ENCODE data around the gene SMAD6.
A peak's percentile ranks its signal among the peaks of the same experiment; 100 is the strongest.

The SMAD6 gene

DNA sequence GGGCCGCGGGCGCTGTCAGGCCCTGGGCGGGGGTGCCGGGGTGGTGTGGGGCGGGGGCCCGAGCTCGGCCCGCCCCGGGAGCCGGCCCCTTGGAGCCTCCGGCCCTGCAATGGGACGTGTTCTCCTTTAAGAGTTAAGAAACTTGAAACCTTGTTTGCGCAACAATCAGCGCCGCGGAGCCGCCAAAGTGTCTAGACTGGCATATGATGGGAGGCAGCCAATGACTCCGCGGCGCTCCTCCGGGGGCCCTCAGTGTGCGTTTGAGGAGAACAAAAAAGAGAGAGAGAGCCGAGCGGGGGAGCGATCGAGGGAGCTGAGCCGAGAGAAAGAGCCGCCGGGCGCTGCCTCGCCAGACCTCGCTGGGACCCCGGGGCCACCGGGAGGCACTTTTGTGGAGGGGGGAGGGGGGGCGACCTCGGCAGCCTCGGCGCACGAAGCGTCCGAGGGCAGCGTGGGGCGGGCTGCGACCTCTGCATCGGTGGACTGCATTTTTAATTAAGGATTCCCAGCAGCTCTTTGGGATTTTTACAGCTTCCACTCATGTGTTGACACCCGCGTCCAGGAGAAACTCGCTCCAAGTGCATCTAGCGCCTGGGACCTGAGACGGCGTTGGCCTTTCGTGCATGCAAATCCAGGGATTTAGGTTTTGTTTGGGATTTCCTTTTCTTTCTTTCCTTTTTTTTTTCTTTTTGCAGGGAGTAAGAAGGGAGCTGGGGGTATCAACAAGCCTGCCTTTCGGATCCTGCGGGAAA lies at the start of gene SMAD6:
Gene SMAD6, plus strand, starts transcription at position 202 of the 752 bp plus-strand sequence. CDS start 1,023 bp downstream, outside the sequence.
- DNase-seq (ENCODE audit: low read depth in 2 of 2, low spot score in 1 of 2) = peak; percentile 26 to 36

DNA sequence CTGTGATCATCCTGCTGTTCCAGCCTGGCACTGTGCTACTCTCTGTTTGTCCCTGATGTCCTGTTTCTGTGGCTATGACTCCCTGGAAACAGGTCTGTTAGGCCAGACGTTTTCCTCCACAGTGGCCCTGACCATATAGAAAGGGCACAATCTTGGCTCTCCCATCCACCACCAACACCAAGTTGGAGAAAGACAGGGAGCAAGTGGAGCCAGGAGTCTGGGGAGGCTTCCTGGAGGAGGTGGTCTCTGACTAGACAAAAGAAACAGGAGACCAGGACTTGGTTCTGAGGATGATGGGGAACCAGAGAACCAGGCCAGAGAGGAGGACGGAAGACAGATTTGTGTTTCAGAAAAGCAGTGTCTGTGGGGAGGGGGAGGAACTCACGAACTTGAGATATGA lies 49.2 kb upstream of the SMAD6 start:
- no peak for DNase-seq (ENCODE audit: low read depth in 2 of 2, low spot score in 1 of 2)

DNA sequence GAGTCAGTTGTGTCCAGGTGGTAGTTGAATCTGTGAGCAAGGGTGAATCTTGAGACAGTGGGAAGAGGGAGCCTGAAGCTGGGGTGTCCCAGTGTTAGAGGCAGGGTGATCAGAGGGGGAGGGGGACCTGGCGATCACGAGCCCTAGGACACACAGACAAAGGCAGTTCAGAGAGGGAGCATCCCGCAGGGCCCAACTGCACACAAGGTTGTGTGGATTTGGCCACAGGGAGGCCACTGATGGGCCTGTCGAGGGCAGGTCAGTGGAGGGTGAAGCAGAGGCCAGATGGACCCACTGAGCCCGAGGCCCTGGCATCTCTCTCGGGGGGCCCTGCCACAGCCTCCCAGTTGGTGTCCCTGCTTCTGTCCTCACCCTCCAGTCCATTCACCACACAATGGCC lies 48.6 kb upstream of the SMAD6 start:
- DNase-seq (ENCODE audit: low read depth in 2 of 2, low spot score in 1 of 2) = no peak

DNA sequence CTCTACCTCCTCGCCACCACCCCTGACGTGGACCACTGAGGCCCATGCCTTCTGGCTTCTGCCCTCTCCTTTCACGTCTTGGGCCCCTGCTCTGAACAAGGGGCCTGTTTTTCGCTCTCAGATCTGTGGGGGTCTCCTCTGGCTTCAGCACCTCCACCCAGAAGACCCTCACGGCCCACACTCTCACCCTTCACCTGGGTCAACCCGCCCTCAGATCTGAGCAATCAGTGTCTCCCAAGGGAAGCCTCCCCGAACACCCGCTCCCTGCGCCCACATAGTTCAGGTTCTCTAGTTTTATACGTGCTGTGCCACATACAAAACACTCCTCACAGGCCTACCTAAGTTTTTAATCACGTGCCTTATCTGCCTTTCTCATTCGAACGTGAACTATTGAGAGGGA lies 48.2 kb upstream of the SMAD6 start:
- DNase-seq (ENCODE audit: low read depth in 2 of 2, low spot score in 1 of 2) = no peak

DNA sequence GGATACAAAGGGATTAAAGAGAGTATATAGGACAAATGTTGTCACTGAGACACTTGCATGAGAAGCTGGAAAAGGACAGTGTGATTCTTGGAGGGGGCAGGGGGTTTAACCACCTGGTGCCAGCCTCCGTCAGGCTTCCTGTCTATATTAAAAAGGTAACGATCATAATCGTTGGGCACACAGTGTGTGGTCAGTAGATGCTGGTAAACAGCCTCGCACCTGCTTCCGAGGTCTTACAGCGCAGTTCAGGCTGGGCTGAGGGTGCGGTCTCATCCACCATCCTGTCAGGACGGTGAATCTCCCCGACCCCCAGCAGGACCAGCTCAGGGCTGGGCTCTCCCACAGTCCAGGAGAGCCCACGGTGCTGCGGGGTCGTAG lies 47.7 kb upstream of the SMAD6 start:
- no peak for DNase-seq (ENCODE audit: low read depth in 2 of 2, low spot score in 1 of 2)

DNA sequence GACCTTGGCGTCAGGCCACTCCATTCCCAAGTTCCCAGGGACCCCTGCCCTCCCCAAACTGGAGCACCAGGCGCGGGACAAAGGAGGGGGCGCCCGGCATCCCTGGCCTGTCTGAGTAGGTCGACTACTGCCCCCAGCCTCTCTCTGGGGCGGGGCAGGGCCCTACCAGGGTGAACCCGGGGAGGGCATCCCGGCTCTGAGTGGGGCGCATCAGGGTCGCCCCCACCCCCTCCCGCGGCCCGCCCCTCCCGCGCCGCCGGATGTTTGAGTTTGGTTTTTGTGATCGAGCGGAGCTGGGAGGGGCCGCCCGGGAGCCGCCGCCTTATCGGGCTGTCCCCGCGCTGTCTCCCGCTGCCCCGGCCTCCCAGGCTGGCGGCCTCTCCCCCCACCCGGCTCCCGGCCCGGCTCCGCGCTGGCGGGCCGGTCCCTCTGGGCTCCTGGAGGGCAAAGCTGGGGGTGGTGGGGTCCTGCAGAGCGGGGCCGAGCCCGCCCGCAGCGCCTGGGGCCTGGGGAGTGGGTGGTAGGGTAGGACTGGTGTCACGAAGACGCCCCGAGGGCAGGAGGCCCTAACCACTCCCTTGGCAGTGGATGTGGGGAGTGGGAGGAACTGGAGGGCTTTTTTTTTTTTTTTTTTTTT lies 47.2 kb upstream of the SMAD6 start:
- no peak for DNase-seq (ENCODE audit: low read depth in 2 of 2, low spot score in 1 of 2)

DNA sequence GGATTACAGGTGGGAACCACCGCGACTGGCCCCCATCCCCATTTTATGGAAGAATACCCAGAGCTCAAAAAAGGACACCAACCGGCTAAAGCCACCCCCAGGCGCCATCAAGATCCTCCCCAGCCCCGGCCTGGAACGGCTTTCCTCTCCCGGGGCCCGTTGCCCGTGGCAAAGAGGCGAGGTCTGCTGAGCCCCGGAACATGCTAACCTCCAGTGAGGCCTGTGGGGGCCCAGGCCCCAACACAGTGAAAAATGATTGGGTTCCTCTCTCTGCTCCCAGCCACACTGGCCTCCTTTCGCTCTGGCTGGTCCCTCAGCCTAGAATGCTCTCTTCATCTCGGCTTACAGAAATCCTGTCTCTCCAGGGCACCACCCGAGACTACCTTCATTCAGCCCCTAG lies 46.5 kb upstream of the SMAD6 start:
- no peak for DNase-seq (ENCODE audit: low read depth in 2 of 2, low spot score in 1 of 2)

DNA sequence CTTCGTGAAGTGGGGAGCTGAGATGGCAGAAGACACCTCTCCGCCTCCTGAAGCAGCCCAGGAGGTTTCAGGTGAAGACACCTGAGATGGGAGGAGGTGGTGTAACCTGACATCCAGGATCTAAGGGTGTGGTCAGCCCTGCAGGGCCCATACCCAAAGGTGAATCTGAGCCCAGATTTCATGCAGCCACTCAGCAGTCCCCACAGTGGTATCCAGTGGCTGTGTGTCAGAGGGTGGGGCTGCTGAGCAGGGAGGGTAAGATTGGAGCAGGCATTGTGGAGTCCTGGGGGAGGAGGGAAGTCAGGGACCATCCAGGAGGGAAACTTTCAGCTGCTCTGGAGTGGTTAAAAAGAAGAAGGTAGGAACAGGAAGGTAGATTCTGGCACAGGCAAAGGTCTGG lies 46.0 kb upstream of the SMAD6 start:
- DNase-seq (ENCODE audit: low read depth in 2 of 2, low spot score in 1 of 2) = no peak

DNA sequence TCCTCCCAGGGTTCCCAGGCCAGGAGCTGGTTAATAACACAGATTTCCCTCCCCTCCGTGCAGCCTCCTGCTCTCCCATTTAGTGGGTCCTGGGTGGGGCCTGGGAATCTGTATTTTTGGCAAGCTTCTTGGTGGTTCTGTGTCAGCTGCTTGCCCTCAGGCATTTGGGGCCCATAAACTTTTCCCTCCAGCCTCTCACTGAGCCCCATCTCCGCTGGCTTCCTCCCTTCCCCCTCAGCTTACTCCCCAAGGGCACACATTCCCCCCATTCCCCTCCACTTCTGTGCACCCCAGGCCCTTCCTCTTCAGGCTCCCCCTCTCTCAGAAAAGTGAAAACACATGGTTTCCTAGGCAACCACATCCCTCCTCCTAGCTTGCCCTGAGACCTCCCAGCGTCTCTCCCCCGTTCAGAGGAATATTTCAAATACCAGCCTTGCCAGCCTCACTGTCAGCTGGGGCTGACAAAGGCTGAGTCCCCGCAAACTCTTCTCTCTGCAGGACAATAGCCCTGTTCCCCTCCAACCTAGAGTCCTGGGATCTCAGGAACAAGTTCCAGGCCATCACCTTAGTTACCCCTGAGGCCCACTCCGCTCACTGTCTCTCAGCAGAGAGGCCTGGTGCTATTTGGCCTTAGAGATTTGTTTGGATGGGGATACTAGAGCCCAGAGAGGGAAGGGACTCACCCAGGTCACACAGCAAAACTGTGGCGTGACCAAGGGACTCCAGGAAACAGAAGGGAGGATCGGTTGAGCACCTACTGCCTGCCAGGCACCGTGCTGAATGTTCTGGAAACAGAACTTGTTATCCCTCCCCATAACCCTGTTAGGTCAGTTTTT lies 44.6 kb upstream of the SMAD6 start:
- no peak for DNase-seq (ENCODE audit: low read depth in 2 of 2, low spot score in 1 of 2)

DNA sequence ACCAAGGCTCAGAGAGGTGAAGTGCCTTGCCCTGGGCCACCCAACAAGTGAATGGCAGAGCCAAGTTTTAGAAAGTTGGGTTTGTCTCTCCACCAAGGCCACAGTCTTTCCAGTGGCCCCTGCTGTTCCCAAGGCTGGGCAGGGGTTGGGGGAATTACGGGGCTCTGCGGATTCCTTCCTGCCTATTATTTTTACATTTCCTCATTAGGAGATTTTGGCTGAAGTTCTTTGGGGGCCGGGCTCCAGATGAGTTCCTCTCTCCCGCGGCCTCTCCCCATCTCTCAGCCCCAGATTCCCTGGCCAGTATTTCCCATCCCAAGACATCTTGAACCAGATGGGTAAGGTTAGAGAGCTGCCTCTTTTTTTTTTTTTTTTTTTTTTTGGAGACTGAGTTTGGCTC lies 44.0 kb upstream of the SMAD6 start:
- no peak for DNase-seq (ENCODE audit: low read depth in 2 of 2, low spot score in 1 of 2)

DNA sequence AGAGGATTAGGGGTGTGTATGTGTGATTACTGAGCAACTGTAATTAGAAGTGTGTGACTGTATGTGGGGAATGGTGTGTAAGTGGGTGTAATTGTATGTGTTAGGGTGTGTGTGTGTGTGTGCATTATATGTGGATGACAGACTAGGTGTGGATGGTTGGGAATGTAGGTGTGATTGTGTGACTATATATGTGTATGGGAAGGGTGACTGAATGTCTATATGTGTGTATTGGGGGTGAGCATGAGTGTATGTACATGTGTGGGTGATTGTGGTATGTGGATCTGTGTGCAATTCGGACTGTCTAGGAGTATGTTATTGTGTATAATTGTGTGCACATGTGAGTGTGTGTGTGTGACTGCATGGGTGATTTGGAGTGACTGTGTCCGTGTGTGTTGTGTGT lies 43.2 kb upstream of the SMAD6 start:
- no peak for DNase-seq (ENCODE audit: low read depth in 2 of 2, low spot score in 1 of 2)

DNA sequence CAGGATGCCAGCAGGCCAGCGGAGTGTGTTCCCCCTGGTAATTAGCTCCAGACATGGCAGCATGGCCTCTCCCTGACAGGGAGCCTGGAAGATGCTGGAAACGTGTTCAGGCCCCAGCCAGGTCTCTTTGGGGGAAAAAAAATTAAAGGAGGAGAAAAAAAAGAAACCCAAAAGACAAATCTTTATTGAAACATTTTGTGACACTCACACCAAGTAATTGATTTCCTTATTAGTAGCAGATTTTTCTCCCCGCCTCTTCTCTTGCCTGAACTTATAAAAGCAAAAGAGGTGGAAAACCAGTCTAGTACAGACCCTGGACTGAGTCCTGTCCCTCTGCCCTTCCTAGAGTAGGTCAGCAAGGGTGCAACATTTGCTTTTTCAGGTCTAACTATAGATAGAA lies 42.7 kb upstream of the SMAD6 start:
- no peak for DNase-seq (ENCODE audit: low read depth in 2 of 2, low spot score in 1 of 2)

DNA sequence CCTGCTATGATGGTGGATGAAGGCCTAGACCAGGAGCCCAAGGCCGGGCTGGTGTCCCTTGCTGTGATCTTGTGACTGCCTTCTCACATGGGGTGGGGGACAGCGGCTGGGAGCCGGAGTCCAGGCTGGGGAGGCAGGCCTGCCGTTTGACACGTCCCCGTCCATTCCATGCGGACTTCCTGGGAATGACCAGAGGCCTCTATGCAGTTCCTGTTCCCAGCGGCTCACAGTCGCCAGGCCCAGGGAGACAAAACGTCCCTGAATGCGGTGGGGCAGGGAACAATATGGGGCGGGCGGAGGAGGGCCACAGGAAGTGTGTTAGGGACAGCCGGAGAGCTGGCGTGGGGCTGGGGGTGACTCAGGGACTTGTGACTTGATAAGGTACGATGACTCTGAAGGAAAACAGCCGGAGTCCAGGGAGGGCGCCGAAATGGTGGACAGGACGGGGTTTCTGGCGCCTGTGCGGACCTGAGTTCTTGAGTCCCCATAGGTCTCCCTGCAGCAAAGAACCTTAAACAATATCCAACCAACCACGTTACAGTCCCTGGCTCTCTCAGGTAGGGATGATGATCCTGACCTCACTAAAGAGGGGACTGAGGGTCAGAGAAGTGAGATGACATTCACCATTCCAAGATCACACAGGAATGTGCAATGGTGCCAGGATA lies 40.5 kb upstream of the SMAD6 start:
- DNase-seq (ENCODE audit: low read depth in 2 of 2, low spot score in 1 of 2) = no peak

DNA sequence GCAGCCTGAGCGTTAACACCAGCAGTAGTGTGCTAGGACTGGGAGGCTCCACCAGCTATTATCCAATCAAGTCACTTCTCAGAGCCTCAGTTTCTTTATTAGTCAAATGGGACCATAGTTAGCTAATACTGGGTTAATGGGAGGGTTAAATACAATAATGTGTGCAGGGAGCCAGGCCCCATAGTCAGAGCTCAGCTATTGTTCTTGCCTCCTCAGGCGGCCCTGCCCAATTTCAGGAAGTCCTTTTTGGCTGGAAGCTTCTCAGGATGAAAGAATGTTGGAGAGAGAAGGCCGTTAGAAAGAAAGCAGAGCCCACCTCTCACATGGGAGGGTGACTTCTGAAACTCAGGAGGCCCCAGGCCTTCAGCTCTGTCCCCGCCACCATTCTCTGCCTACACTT lies 39.5 kb upstream of the SMAD6 start:
- DNase-seq (ENCODE audit: low read depth in 2 of 2, low spot score in 1 of 2) = no peak

DNA sequence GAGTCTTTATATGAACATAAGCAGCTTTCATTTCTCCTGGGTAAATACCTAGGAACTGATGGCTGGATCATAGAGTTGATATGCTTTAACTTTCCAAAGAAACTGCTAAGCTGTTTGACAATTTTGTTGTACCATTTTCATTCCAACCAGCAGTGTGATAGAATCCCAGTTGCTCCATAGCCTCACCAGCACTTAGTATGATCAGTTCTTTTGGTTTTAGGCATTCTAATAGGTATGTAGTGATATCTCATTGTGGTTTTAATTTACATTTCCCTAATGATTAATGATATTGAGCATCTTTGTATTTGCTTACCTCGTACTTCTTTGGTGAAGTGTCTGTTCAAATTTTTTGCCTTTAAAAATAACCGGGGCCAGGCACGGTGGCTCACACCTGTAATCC lies 38.4 kb upstream of the SMAD6 start:
- DNase-seq (ENCODE audit: low read depth in 2 of 2, low spot score in 1 of 2) = no peak

DNA sequence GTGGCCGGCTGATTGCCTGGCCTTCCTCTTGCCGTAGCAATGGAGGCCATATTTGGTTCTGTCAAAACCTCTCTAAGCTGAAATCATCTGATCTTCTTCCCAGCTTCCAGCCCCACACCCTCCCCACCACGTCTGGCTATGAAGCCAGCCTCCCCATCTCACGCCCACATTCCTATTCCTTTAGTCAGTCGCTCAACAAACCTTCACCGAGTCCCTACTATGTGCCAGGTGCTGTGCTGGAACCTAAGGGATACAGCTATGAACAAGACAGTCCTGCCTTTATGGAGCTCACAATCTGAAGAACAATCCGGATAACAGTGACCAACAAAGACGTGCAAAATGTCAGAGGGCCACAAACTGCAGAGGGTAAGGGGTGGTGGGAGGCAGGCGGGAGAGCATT lies 31.9 kb upstream of the SMAD6 start:
- no peak for DNase-seq (ENCODE audit: low read depth in 2 of 2, low spot score in 1 of 2)

DNA sequence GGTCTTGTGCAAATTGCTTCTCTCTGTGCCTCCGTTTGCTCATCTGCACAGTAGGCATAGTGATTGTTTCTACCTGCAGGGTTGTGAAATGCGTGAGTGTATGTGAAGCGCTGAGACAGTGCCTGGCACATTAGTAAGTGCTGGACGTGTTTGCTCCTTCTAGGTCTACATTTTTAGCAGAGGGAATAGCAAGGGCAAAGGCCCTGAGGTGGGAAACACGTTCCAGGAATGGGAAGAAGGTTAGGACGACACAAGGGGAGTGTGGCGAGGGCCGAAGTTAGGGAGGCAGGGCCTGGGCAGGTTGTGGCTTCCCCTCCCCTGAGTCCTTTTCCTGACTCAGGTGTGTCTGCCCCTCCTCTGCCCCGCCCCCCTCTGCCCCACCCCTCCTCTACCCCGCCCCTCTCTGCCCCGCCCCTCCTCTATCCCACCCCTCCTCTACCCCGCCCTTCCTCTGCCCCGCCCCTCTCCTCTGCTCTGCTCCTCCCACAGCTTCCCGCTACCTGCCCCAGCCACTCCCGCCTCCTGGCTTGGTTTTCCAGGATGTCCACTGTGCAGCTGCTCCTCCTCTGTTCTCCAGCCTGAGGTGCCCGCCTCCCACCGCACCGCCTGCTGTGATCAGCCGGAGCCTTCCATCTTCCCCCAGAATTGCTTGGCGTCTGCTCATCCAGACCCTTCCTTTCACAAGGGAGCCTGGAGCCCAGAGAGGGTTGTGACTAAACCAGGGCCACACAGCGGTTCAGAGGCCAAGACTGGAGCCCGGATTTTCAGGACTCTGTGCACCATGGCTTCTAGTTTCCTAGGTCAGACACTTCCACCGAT lies 31.1 kb upstream of the SMAD6 start:
- no peak for DNase-seq (ENCODE audit: low read depth in 2 of 2, low spot score in 1 of 2)

DNA sequence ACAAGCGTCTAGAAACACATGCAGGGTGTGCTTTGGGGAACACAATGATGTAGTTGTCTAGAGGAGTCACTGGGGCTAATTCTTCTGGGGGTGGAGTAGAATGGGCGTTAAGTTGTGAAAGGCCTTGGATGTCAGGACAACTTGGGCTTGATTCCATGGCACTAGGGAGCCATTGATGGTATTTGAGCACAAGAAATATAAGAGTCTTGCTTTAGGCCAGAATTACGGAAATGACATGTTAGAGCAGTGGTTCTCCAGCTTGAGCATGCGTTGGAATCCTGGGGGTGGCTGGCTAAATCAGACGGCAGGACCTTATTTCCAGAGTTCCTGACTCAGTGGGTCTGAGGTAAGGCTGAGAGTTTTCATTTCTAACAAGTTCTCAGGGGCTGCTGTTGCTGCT lies 29.2 kb upstream of the SMAD6 start:
- DNase-seq (ENCODE audit: low read depth in 2 of 2, low spot score in 1 of 2) = no peak

DNA sequence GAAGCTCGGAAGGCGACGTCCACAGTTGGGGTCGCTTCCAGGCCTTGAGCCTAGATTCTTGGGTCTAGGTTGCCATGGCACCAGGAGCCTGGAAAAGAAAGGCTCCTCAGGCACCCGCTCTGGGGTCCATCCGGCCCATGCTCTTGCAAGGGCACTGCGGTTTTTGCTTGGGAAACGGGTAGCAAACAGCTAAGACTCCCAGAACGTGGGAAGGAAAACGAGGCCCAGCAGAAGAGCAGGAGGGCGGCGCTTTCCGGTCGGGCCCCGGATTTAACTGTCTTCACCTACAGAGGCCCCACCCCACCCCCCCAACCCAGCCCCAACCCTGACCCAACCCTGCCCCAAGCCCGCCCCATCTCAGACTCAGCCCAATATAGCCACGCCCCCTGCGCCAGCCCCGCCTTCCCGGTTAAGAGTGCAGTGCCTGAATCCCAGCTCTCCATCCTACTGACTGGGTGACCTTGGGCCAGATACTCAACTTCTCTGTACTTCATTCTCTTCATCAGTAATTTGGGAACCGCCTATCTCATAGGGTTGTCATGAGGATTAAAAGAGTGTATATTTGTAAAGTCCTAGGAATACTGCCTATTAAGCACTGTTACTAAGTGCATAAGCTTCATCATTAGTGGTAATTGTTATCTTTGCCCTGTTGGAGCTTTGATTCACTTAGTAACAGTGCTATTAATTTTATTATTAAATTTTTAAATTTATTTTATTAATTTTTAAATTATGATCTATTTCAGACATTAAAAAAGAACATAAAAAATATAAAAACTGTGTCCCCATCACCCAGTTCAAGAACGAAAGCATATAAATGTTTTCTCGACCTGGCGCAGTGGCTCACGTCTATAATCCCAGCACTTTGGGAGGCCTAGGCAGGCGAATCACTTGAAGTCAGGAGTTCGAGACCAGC lies 28.4 kb upstream of the SMAD6 start:
- no peak for DNase-seq (ENCODE audit: low read depth in 2 of 2, low spot score in 1 of 2)

DNA sequence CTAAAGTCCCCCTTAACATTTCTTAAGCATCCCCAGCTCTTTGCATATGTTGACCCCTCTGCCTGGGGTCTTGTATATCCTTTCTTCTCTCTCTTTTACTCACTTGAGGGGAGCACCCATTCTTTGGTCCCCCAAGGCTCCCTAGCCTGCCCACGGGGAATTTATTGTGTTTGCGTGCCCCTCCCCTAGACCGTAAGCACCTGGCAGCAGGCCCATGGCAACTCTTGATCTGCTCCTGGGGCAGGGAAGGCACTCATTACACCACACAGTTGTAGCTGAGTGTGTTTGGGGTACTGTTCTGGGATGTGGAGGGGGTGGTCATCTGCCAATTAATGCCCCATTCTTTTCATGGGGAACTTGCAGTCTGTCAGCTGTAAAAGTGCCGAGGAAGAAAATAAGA lies 27.3 kb upstream of the SMAD6 start:
- DNase-seq (ENCODE audit: low read depth in 2 of 2, low spot score in 1 of 2) = no peak

All from stimulated activated CD8-positive, alpha-beta memory T cell treated with anti-CD3 and anti-CD28 coated beads, Interleukin-4, amount 100 ng/mL, for 1 hour (primary cell).